Keratinocyte (primary cell): ENCODE results near the gene KLHL22.

Source experiments
- EZH2 ChIP-seq: IDR thresholded peaks from one replicate; pipeline ENCODE4 v1.6.1; 2012; ENCODE audit warnings: inconsistent platforms, mild to moderate bottlenecking, low read length, moderate library complexity
- TF ChIP-seq, protein P1 (sequence below), 3 experiments: IDR thresholded peaks in 1 of 3; conservative IDR thresholded peaks in 1 of 3; optimal IDR thresholded peaks in 1 of 3; 2 replicates in 2 of 3; 3 replicates in 1 of 3; pipeline versions ENCODE3 to v1.5.1; 2011; ENCODE audit warnings: low read length in 3 of 3, mild to moderate bottlenecking in 3 of 3, moderate library complexity in 2 of 3, control low read depth in 1 of 3, inconsistent platforms in 1 of 3; ENCODE audit not compliant: insufficient read depth in 2 of 3; ENCODE audit errors: extremely low read depth in 1 of 3

DNA sequence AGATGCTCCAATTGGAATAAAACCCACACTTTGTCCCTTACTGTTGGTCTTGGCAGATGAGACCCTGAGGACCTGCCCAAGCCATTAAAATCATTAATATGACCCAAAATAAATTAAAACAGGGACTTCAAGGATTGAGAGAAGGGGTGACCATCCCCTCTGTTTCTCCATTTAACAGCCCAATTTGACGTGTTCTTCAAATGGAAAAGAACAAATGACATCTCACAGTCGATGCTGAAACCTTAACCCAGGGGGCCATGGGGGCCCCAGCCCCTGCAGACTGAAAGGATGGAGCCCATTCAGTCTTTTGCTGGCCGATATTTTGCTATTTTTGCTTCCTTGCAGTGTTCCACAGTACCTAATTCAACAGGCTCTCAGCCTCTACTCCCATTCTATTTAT, 81.1 kb downstream of the KLHL22 start:
- TF ChIP-seq, protein P1, sequence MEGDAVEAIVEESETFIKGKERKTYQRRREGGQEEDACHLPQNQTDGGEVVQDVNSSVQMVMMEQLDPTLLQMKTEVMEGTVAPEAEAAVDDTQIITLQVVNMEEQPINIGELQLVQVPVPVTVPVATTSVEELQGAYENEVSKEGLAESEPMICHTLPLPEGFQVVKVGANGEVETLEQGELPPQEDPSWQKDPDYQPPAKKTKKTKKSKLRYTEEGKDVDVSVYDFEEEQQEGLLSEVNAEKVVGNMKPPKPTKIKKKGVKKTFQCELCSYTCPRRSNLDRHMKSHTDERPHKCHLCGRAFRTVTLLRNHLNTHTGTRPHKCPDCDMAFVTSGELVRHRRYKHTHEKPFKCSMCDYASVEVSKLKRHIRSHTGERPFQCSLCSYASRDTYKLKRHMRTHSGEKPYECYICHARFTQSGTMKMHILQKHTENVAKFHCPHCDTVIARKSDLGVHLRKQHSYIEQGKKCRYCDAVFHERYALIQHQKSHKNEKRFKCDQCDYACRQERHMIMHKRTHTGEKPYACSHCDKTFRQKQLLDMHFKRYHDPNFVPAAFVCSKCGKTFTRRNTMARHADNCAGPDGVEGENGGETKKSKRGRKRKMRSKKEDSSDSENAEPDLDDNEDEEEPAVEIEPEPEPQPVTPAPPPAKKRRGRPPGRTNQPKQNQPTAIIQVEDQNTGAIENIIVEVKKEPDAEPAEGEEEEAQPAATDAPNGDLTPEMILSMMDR (optimal IDR thresholded peaks at IDR 0.05 in 1 of 3, IDR thresholded peaks at IDR 0.05 in 1 of 3, conservative IDR thresholded peaks at IDR 0.05 in 1 of 3; ENCODE audit: extremely low read depth in 1 of 3, insufficient read depth in 2 of 3, low read length in 3 of 3) = no peak
- TF ChIP-seq EZH2 = no peak
